Subcutaneous abdominal adipose tissue (tissue), 5 donors: ENCODE measurements around the gene TCF12.
A peak's percentile ranks its signal among the peaks of the same experiment; 100 is the strongest.

ENCODE experiments used
- H3K27ac ChIP-seq: one replicate; pipeline ENCODE4 v1.7.0; 2013; ENCODE audit warnings: low read depth, mild to moderate bottlenecking, inconsistent platforms, low read length, moderate library complexity
- H3K27me3 ChIP-seq, 5 donors: one replicate each; pipeline ENCODE4 v1.7.0; 2013; ENCODE audit warnings: low read length in 5 of 5, inconsistent platforms in 1 of 5; ENCODE audit not compliant: control insufficient read depth in 5 of 5, insufficient read depth in 4 of 5
- H3K36me3 ChIP-seq, 5 donors: one replicate each; pipeline ENCODE4 v1.7.0; 2013; ENCODE audit warnings: low read length in 5 of 5; ENCODE audit not compliant: control insufficient read depth in 5 of 5, insufficient read depth in 5 of 5
- H3K4me1 ChIP-seq, 5 donors: one replicate each; pipeline ENCODE4 v1.7.0; 2013; ENCODE audit warnings: low read length in 5 of 5, mild to moderate bottlenecking in 3 of 5, moderate library complexity in 1 of 5; ENCODE audit not compliant: control insufficient read depth in 5 of 5, insufficient read depth in 5 of 5
- H3K4me3 ChIP-seq, 5 donors: one replicate each; pipeline ENCODE4 v1.7.0; 2013; ENCODE audit warnings: low read length in 5 of 5, low read depth in 1 of 5
- H3K9ac ChIP-seq, 5 donors: one replicate each; pipeline ENCODE4 v1.7.0; 2013; ENCODE audit warnings: low read length in 5 of 5, mild to moderate bottlenecking in 4 of 5, moderate library complexity in 3 of 5
- H3K9me3 ChIP-seq, 5 donors: one replicate each; pipeline ENCODE4 v1.7.0; 2013; ENCODE audit warnings: low read length in 5 of 5; ENCODE audit not compliant: control insufficient read depth in 5 of 5
- donor health status: healthy.
- donor health status: healthy.
- donor health status: healthy.
- donor health status: healthy.
- donor health status: healthy.

Gene TCF12

GRCh38 chr15:57314221-57314620 lies 395.8 kb downstream of the TCF12 start:
- no peaks in the 10 kb centered on the region for H3K9me3 ChIP-seq
- no peaks in the 10 kb centered on the region for H3K36me3 ChIP-seq
- H3K27me3 ChIP-seq = peaks cover 0 to 5% (median 0%) of the 10 kb centered on the region in 5 donors
- H3K4me3 ChIP-seq = no peak overlapping the region
- no peak overlapping the region for H3K9ac ChIP-seq
- no peak overlapping the region for H3K27ac ChIP-seq
- H3K4me1 ChIP-seq = no peaks in the 10 kb centered on the region

GRCh38 chr15:57316451-57316850 lies 398.0 kb downstream of the TCF12 start:
- no peaks in the 10 kb centered on the region for H3K9me3 ChIP-seq
- H3K27ac ChIP-seq = no peak overlapping the region
- H3K4me3 ChIP-seq = no peak overlapping the region
- no peak overlapping the region for H3K9ac ChIP-seq
- peaks cover 0 to 15% (median 7%) of the 10 kb centered on the region in 5 donors for H3K4me1 ChIP-seq
- H3K36me3 ChIP-seq = no peaks in the 10 kb centered on the region
- no peaks in the 10 kb centered on the region for H3K27me3 ChIP-seq

- H3K27me3 ChIP-seq = no peaks in the 10 kb centered on the region
- no peaks in the 10 kb centered on the region for H3K9me3 ChIP-seq
- H3K4me3 ChIP-seq = no peak overlapping the region
Observed at GRCh38 chr15:57319226-57319918, 400.9 kb downstream of the TCF12 start.

GRCh38 chr15:57319919-57320560 lies 401.6 kb downstream of the TCF12 start:
- Histone ChIP-seq H3K27ac (no peak overlapping the region), H3K4me3 (no peak overlapping the region), H3K9me3 (no peaks in the 10 kb centered on the region)

More at GRCh38 chr15:57319226-57319918, 400.9 kb downstream of the TCF12 start:
- Histone ChIP-seq H3K9ac (no peak overlapping the region), H3K36me3 (no peaks in the 10 kb centered on the region), H3K4me1 (peaks cover 0 to 16% (median 7%) of the 10 kb centered on the region in 5 donors), H3K27ac (no peak overlapping the region)

GRCh38 chr15:57320631-57321220 lies 402.3 kb downstream of the TCF12 start:
- no peaks in the 10 kb centered on the region for H3K36me3 ChIP-seq
- no peak overlapping the region for H3K9ac ChIP-seq
- H3K27me3 ChIP-seq = no peaks in the 10 kb centered on the region
- H3K9me3 ChIP-seq = no peaks in the 10 kb centered on the region
- peaks cover 0 to 16% (median 7%) of the 10 kb centered on the region in 5 donors for H3K4me1 ChIP-seq
- peak overlapping the region in 1 of 5 donors; percentile 40 for H3K4me3 ChIP-seq
- H3K27ac ChIP-seq = no peak overlapping the region

More at GRCh38 chr15:57319919-57320560, 401.6 kb downstream of the TCF12 start:
- Histone ChIP-seq H3K36me3 (no peaks in the 10 kb centered on the region), H3K9ac (no peak overlapping the region), H3K27me3 (no peaks in the 10 kb centered on the region), H3K4me1 (peaks cover 0 to 16% (median 7%) of the 10 kb centered on the region in 5 donors)

GRCh38 chr15:57321485-57321884 lies 403.0 kb downstream of the TCF12 start:
- no peak overlapping the region for H3K27ac ChIP-seq
- no peaks in the 10 kb centered on the region for H3K27me3 ChIP-seq
- H3K36me3 ChIP-seq = no peaks in the 10 kb centered on the region
- peaks cover 0 to 16% (median 7%) of the 10 kb centered on the region in 5 donors for H3K4me1 ChIP-seq
- H3K9ac ChIP-seq = no peak overlapping the region
- no peak overlapping the region for H3K4me3 ChIP-seq
- no peaks in the 10 kb centered on the region for H3K9me3 ChIP-seq

- Histone ChIP-seq H3K4me1 (peaks cover 0 to 16% (median 7%) of the 10 kb centered on the region in 5 donors), H3K27me3 (peaks cover 0 to under 1% (median 0%) of the 10 kb centered on the region in 5 donors), H3K9me3 (no peaks in the 10 kb centered on the region), H3K4me3 (no peak overlapping the region), H3K36me3 (no peaks in the 10 kb centered on the region), H3K27ac (no peak overlapping the region), H3K9ac (no peak overlapping the region)
Observed at GRCh38 chr15:57321973-57322601, 403.6 kb downstream of the TCF12 start.

- H3K4me3 ChIP-seq = no peak overlapping the region
- H3K36me3 ChIP-seq = no peaks in the 10 kb centered on the region
- H3K27ac ChIP-seq = no peak overlapping the region
- H3K4me1 ChIP-seq = peaks cover 0 to 16% (median 7%) of the 10 kb centered on the region in 5 donors
- peaks cover 0 to 3% (median 0%) of the 10 kb centered on the region in 5 donors for H3K27me3 ChIP-seq
- H3K9ac ChIP-seq = no peak overlapping the region
- H3K9me3 ChIP-seq = no peaks in the 10 kb centered on the region
Observed at GRCh38 chr15:57322602-57323250, 404.3 kb downstream of the TCF12 start.

- Histone ChIP-seq H3K27me3 (peaks cover 0 to 4% (median 0%) of the 10 kb centered on the region in 5 donors), H3K27ac (no peak overlapping the region), H3K4me1 (peaks cover 0 to 18% (median 7%) of the 10 kb centered on the region in 5 donors), H3K9ac (no peak overlapping the region), H3K36me3 (no peaks in the 10 kb centered on the region), H3K9me3 (no peaks in the 10 kb centered on the region), H3K4me3 (no peak overlapping the region)
Observed at GRCh38 chr15:57323299-57323805, 404.9 kb downstream of the TCF12 start.
